IMR-90 (cell line): ENCODE results near the gene SUGP2. TPM values are rescaled to one million over a fixed set of nuclear protein-coding genes. Genes with fewer than 3 reads are reported as not detected.

ENCODE experiments used
- ATAC-seq: fragments of 200-7000 bp; cut with Tn5 transposase; 2 replicates; pipeline ENCODE4 v1.9.1; 2020; ENCODE audit warnings: low read depth, mild to moderate bottlenecking, moderate library complexity
- BruUV-seq: library from RNA; stranded (reverse); fragments of 400-500 nt; replicated peaks from 2 replicates; lab custom pipeline; 2021; lab: Mats Ljungman, UMichigan
- CTCF ChIA-PET: fragments of 300-600 bp; formaldehyde crosslinking; extraction: SDS; loops from one replicate; lab custom pipeline; 2021; ENCODE audit warnings: antibody characterized with exemption; lab: Yijun Ruan, JAX
- POLR2A ChIA-PET: fragments of 300-600 bp; sonication (Branson Sonifier 250); formaldehyde crosslinking; loops from one replicate; lab custom pipeline; 2022; ENCODE audit warnings: antibody characterized with exemption; ENCODE audit not compliant: unreplicated experiment; lab: Charles Lee
- DNase-seq: peaks from one replicate; pipeline ENCODE4 v3.0.0; 2013
- H2AFZ ChIP-seq: replicated peaks from 2 replicates; pipeline ENCODE3; 2013; ENCODE audit warnings: low read length, mild to moderate bottlenecking; ENCODE audit not compliant: poor library complexity
- H2AK5ac ChIP-seq: 2 replicates; pipeline ENCODE4 v1.6.1; 2013; ENCODE audit warnings: low read depth, low read length, inconsistent platforms
- H2AK9ac ChIP-seq: replicated peaks from 2 replicates; pipeline ENCODE3; 2013; ENCODE audit warnings: mild to moderate bottlenecking, low read depth, low read length, moderate library complexity; ENCODE audit not compliant: poor library complexity
- H2BK120ac ChIP-seq: 2 replicates; pipeline ENCODE4 v1.6.1; 2013; ENCODE audit warnings: low read depth, low read length, inconsistent platforms
- H2BK15ac ChIP-seq: 3 replicates; pipeline ENCODE4 v1.6.1; 2013; ENCODE audit warnings: low read depth, low read length, inconsistent platforms
- H2BK20ac ChIP-seq: 2 replicates; pipeline ENCODE4 v1.6.1; 2013; ENCODE audit warnings: low read depth, mild to moderate bottlenecking, inconsistent platforms, low read length, moderate library complexity
- H2BK5ac ChIP-seq: 2 replicates; pipeline ENCODE4 v1.6.1; 2013; ENCODE audit warnings: mild to moderate bottlenecking, low read depth, low read length, inconsistent platforms; ENCODE audit not compliant: poor library complexity, severe bottlenecking
- H3K14ac ChIP-seq: replicated peaks from 2 replicates; pipeline ENCODE4 v1.6.1; 2013; ENCODE audit warnings: low read depth, low read length, inconsistent platforms
- H3K18ac ChIP-seq: 2 replicates; pipeline ENCODE4 v1.6.1; 2013; ENCODE audit warnings: low read depth, low read length, control low read depth
- H3K23ac ChIP-seq: 2 replicates; pipeline ENCODE4 v1.6.1; 2013; ENCODE audit warnings: low read depth, low read length, inconsistent platforms
- H3K27ac ChIP-seq: 2 replicates; pipeline ENCODE4 v1.5.1; 2013; ENCODE audit warnings: mild to moderate bottlenecking, control low read depth, low read length; ENCODE audit not compliant: insufficient read depth
- H3K27me3 ChIP-seq: 2 replicates; pipeline ENCODE4 v1.6.1; 2013; ENCODE audit warnings: low read length; ENCODE audit not compliant: control insufficient read depth, insufficient read depth
- H3K36me3 ChIP-seq: 2 replicates; pipeline ENCODE4 v1.6.1; 2013; ENCODE audit warnings: low read length, mixed read lengths; ENCODE audit not compliant: control insufficient read depth, insufficient read depth
- H3K4ac ChIP-seq: 2 replicates; pipeline ENCODE4 v1.6.1; 2013; ENCODE audit warnings: low read depth, low read length, inconsistent platforms
- H3K4me1 ChIP-seq: 2 replicates; pipeline ENCODE4 v1.6.1; 2013; ENCODE audit warnings: low read length, mixed read lengths; ENCODE audit not compliant: control insufficient read depth, insufficient read depth
- H3K4me2 ChIP-seq: 2 replicates; pipeline ENCODE4 v1.6.1; 2013; ENCODE audit warnings: low read depth, mild to moderate bottlenecking, control low read depth, low read length, moderate library complexity
- H3K4me3 ChIP-seq: 2 replicates; pipeline ENCODE4 v1.5.1; 2013; ENCODE audit warnings: low read depth, mild to moderate bottlenecking, control low read depth, low read length, moderate library complexity; ENCODE audit not compliant: insufficient read depth
- H3K56ac ChIP-seq: 2 replicates; pipeline ENCODE4 v1.6.1; 2013; ENCODE audit warnings: low read length, inconsistent platforms; ENCODE audit not compliant: insufficient read depth; ENCODE audit errors: extremely low read depth
- H3K79me1 ChIP-seq, 2 experiments: 2 replicates each; pipeline ENCODE4 v1.6.1; 2013; ENCODE audit warnings: low read length in 2 of 2, inconsistent platforms in 1 of 2, low read depth in 1 of 2
- H3K9ac ChIP-seq: 2 replicates; pipeline ENCODE4 v1.6.1; 2013; ENCODE audit warnings: low read depth, low read length, control low read depth
- H3K9me1 ChIP-seq: 2 replicates; pipeline ENCODE4 v1.6.1; 2013; ENCODE audit warnings: low read length, inconsistent platforms; ENCODE audit not compliant: insufficient read depth
- H3K9me3 ChIP-seq: 2 replicates; pipeline ENCODE4 v1.6.1; 2013; ENCODE audit warnings: low read length; ENCODE audit not compliant: control insufficient read depth, insufficient read depth
- H4K20me1 ChIP-seq: 2 replicates; pipeline ENCODE4 v1.6.1; 2013; ENCODE audit warnings: low read length, inconsistent platforms; ENCODE audit not compliant: insufficient read depth
- H4K5ac ChIP-seq: 2 replicates; pipeline ENCODE4 v1.6.1; 2013; ENCODE audit warnings: mild to moderate bottlenecking, low read depth, low read length, control low read depth
- H4K8ac ChIP-seq, 2 experiments: 2 replicates each; pipeline ENCODE4 v1.6.1; 2013; ENCODE audit warnings: low read depth in 2 of 2, low read length in 2 of 2, control low read depth in 1 of 2, inconsistent platforms in 1 of 2
- H4K91ac ChIP-seq: 2 replicates; pipeline ENCODE4 v1.6.1; 2013; ENCODE audit warnings: low read depth, low read length, inconsistent platforms; ENCODE audit not compliant: insufficient read depth
- BHLHE40 ChIP-seq: fragments of 150-350 bp; IDR thresholded peaks from 2 replicates; pipeline ENCODE4 v1.6.1; 2016; ENCODE audit warnings: mild to moderate bottlenecking, low read depth, low read length
- POLR2A ChIP-seq: IDR thresholded peaks from 2 replicates; pipeline ENCODE4 v1.6.1; 2012; ENCODE audit warnings: mild to moderate bottlenecking, low read depth, low read length
- WGBS, 2 experiments: methylation state at CpG; one replicate each; pipeline versions ENCODE4 v1.1.5 to v1.1.7; 2013; ENCODE audit warnings: missing lambda C conversion rate in 2 of 2; ENCODE audit not compliant: insufficient read length in 1 of 2; ENCODE audit errors: extremely low coverage in 2 of 2; 5-methylcytosine and 5-hydroxymethylcytosine counted together
- dilution Hi-C: fragments of 300-500 bp; cut with HindIII; formaldehyde crosslinking; loops from one replicate; pipeline ENCODE4 v1.14.3; 2018; ENCODE audit warnings: low sequenced_read_pairs; ENCODE audit not compliant: unreplicated experiment
- in situ Hi-C: fragments of 300-500 bp; cut with MboI; formaldehyde crosslinking; loops from 3 replicates; pipeline ENCODE4 v1.14.3; 2019; ENCODE audit warnings: low sequenced_read_pairs, inconsistent platforms, mixed read lengths
- intact Hi-C: fragments of 100-400 bp; cut with micrococcal nuclease; formaldehyde crosslinking; loops from 2 replicates; pipeline ENCODE4 v1.10.0; 2022
- polyA plus RNA-seq, 3 experiments: library from polyadenylated mRNA; depleted of rRNA; stranded (reverse); fragments of >200 nt; gene quantifications; 2 replicates each; pipeline ENCODE4 v1.2.3, GENCODE V29; 2012; ENCODE audit warnings: low replicate concordance in 1 of 3
- total RNA-seq: library from RNA; depleted of rRNA; stranded (reverse); fragments of >200 nt; gene quantifications from 2 replicates; pipeline ENCODE4 v1.2.3, GENCODE V29; 2012

The SUGP2 gene
- total and polyA plus RNA-seq, 2 of the 4 experiments (the other 2 are of a cell fraction): 25.8 to 69.2 TPM

DNA sequence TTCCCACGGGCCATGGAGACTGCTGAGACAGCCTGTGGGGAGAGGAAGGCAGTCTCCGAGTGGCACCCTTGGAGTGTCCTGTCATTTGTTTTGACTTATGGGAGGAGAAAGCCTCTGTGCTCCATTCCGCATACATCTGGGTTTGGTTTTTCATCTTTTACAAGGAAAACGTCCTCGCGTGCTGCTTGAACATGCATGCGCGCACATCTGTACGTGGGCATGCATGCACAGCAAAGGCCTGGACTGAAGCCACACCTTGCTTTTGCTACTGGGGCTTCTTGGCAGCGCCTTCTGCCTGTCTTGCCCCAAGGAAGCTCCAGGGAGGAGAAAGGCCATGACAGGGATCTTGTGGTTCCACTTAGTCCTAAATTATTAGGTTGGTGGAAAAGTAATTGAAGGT is 44.0 kb downstream of the SUGP2 start:
- intact Hi-C loops: no loop called here
- DNase-seq (no peak), ATAC-seq (no peak)
- Histone ChIP-seq H2BK120ac (no peak overlapping the region), H2BK15ac (no peak overlapping the region), H3K9me3 (no peaks in the 10 kb centered on the region), H2BK20ac (no peak overlapping the region), H2AK9ac (no peak overlapping the region), H3K9me1 (no peaks in the 10 kb centered on the region), H3K18ac (no peak overlapping the region), H3K36me3 (peaks cover 24% of the 10 kb centered on the region), H3K4me3 (no peak overlapping the region), H3K4me2 (no peak overlapping the region), H3K9ac (no peak overlapping the region), H2BK5ac (no peak overlapping the region), H3K27me3 (peaks cover 5% of the 10 kb centered on the region; the same call in 1 of the 2 replicates), H3K23ac (no peak overlapping the region), H4K20me1 (peaks cover 3% of the 10 kb centered on the region; the same call in 1 of the 2 replicates), H4K5ac (no peak overlapping the region), H3K4ac (no peak overlapping the region), H4K8ac (no peak overlapping the region), H3K56ac (no peak overlapping the region), H3K27ac (no peak overlapping the region), H4K91ac (no peak overlapping the region), H3K79me1 (0 out of 4 replicates have a peak, but pooled peaks cover 0 to under 1% of the 10 kb centered on the region in 2 experiments), H3K14ac (no peak overlapping the region), H3K4me1 (no peaks in the 10 kb centered on the region), H2AK5ac (no peak overlapping the region), H2AFZ (no peak overlapping the region)
- TF ChIP-seq POLR2A: no peak
- no peak for TF ChIP-seq BHLHE40
- dilution Hi-C loops: no loop called here
- POLR2A ChIA-PET: no interaction called here
- 85% methylated on average over 7 of the region's 10 CpGs; no CpG with 5 or more reads in 1 of the 2 experiments for WGBS, 2 experiments
- CTCF ChIA-PET: no interaction called here
- BruUV-seq: no TSS peak
- in situ Hi-C loops: loop anchor here (5.0 kb wide), 1 partner anchor 52 kb away; no protein-coding TSS in a partner anchor
